Measurements from ENCODE around the gene CLSTN3. TPM values are rescaled to one million over a fixed set of nuclear protein-coding genes. Genes with fewer than 3 reads are reported as not detected.

Gene CLSTN3
- total and polyA plus RNA-seq, 10 of the 15 experiments (the other 5 are each of a cell fraction or from before 2014, with no cell fraction given): 0.09 to 35.9 (median 11.3) TPM

GRCh38 chr12:7096006-7096932, 33.9 kb upstream of the CLSTN3 start:
- no peak for DNase-seq (ENCODE audit: low read depth, low spot score)
- intact Hi-C loops (cut with micrococcal nuclease; ENCODE audit: unreplicated experiment): no loop called here
- no TSS peak for BruUV-seq (replicated peaks)
- CTCF ChIA-PET: interaction anchor here (1.0 to 3.5 kb wide), 6 partner anchors 11 to 223 kb away, joined by 4 to 26 read pairs (median 4); partner anchors contain the start of genes C1RL and SPSB2
- Histone ChIP-seq H3K27ac (ENCODE audit: control insufficient read depth, insufficient read depth) (no peak overlapping the region), H4K20me1 (ENCODE audit: control insufficient read depth, insufficient read depth) (no peaks in the 10 kb centered on the region), H2AFZ (ENCODE audit: control insufficient read depth, low read depth, low read length) (no peak overlapping the region), H3K4me2 (ENCODE audit: control insufficient read depth, insufficient read depth) (no peak overlapping the region), H3K79me2 (ENCODE audit: control insufficient read depth, insufficient read depth, low read length) (no peaks in the 10 kb centered on the region), H3K9me3 (replicated peaks; ENCODE audit: control insufficient read depth, insufficient read depth, low read length) (no peaks in the 10 kb centered on the region), H3K9ac (ENCODE audit: control insufficient read depth, insufficient read depth, low read length) (no peak overlapping the region), H3K4me3 (no peak overlapping the region), H3K27me3 (replicated peaks in 1 of 2; ENCODE audit: control insufficient read depth in 2 of 2, insufficient read depth in 2 of 2, low read length in 1 of 2) (no peaks in the 10 kb centered on the region), H3K4me1 (ENCODE audit: control insufficient read depth, insufficient read depth, low read length) (no peaks in the 10 kb centered on the region), H3K36me3 (ENCODE audit: control insufficient read depth in 2 of 2, insufficient read depth in 2 of 2, low read length in 1 of 2) (no peaks in the 10 kb centered on the region)
- SMC1A ChIA-PET (ENCODE audit: uncharacterized antibody, unreplicated experiment): interaction anchor here (1.3 to 2.1 kb wide), 2 partner anchors 12 to 16 kb away, joined by 4 to 12 read pairs; partner anchors contain the start of gene C1RL
- POLR2A ChIA-PET: interaction anchor here (0.8 kb wide), 1 partner anchor 15 kb away, joined by 3 read pairs; no protein-coding TSS in a partner anchor
- TF ChIP-seq TBL1XR1 (IDR thresholded peaks at IDR 0.05; ENCODE audit: low read depth, low read length) (no peak), ZNF384 (IDR thresholded peaks at IDR 0.05; ENCODE audit: borderline replicate concordance, low read depth, low read length) (no peak), IKZF1 (conservative IDR thresholded peaks at IDR 0.05) (no peak), POLR2AphosphoS5 (IDR thresholded peaks at IDR 0.05; ENCODE audit: low read length) (no peak), RBBP5 (conservative IDR thresholded peaks at IDR 0.05) (no peak), EGR1 (IDR thresholded peaks at IDR 0.05; ENCODE audit: borderline replicate concordance in 1 of 2, low read depth in 2 of 2, low read length in 2 of 2) (no peak), CTCF (IDR thresholded peaks at IDR 0.05 in 2 of 3, conservative IDR thresholded peaks at IDR 0.05 in 1 of 3; ENCODE audit: control insufficient read depth in 2 of 3, extremely low read depth in 1 of 3, insufficient read depth in 1 of 3, low read depth in 3 of 3, low read length in 3 of 3) (no peak), TAF1 (IDR thresholded peaks at IDR 0.05; ENCODE audit: borderline replicate concordance, low read depth, low read length) (no peak), JUNB (IDR thresholded peaks at IDR 0.05) (no peak), SKIL (IDR thresholded peaks at IDR 0.05; ENCODE audit: low read depth, poor library complexity, severe bottlenecking) (no peak), USF1 (IDR thresholded peaks at IDR 0.05; ENCODE audit: borderline replicate concordance, extremely low read length, insufficient read depth, low read depth, low read length) (no peak), NFIC (IDR thresholded peaks at IDR 0.05; ENCODE audit: low read depth, low read length) (no peak), SUPT20H (IDR thresholded peaks at IDR 0.05; ENCODE audit: borderline replicate concordance, control insufficient read depth, low read depth, low read length) (no peak), SRF (IDR thresholded peaks at IDR 0.05; ENCODE audit: low read depth in 2 of 2, low read length in 2 of 2) (no peak), NR2F1 (conservative IDR thresholded peaks at IDR 0.05) (no peak)
- ATAC-seq: no peak
- no peak for FAIRE-seq
- RAD21 ChIA-PET (ENCODE audit: unreplicated experiment): interaction anchor here (1.1 kb wide), 1 partner anchor 17 kb away, joined by 3 read pairs; no protein-coding TSS in a partner anchor
- in situ Hi-C loops (cut with MboI): no loop called here
- WGBS (ENCODE audit: insufficient coverage, insufficient replicate concordance, low lambda C conversion rate, missing lambda C conversion rate): 88% methylated on average over 24 of the region's 26 CpGs
